Endometrial microvascular endothelial cells (primary cell): ENCODE measurements around the gene GRIN3A. TPM values are rescaled to one million over a fixed set of nuclear protein-coding genes. Genes with fewer than 3 reads are reported as not detected.

Source experiments
- in situ Hi-C: cut with HindIII; loops from 2 replicates; pipeline ENCODE4 v1.10.0; 2017; ENCODE audit warnings: low sequenced_read_pairs, low pct_unique_long_range_greater_than_20kb; ENCODE audit errors: inconsistent ontology term
- total RNA-seq: library from RNA; depleted of rRNA; stranded (reverse); fragments of >200 nt; gene quantifications from one replicate; pipeline ENCODE4 v1.2.3, GENCODE V29; 2015; ENCODE audit errors: inconsistent ontology term

The GRIN3A gene
- total RNA-seq, 1 donor from 2014 or later: not detected

- in situ Hi-C loops: no loop called here
Measured at GRCh38 chr9:101639785-101640665, 98.4 kb downstream of the GRIN3A start.

DNA sequence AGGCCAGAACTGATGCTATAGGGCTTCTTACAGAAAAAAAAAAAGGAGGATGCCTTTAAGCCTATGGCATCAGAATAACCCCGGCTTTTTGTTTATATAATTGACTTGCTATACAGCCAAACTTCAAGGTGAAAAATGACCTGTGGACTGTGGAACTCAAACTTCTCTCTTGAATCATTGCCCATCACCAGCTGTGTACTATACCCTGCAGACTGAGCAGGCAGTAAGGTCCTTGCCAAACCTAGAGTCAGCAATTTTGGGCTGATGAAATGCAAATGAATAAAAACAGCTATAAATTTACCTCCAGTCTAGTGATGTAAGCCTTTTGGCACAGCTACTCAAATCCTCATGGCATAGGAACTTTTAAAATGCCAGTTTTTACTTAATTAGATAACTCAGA is 99.1 kb downstream of the GRIN3A start:
- in situ Hi-C loops: no loop called here

- in situ Hi-C loops: no loop called here
Measured at GRCh38 chr9:101636247-101636646, 102.2 kb downstream of the GRIN3A start.

DNA sequence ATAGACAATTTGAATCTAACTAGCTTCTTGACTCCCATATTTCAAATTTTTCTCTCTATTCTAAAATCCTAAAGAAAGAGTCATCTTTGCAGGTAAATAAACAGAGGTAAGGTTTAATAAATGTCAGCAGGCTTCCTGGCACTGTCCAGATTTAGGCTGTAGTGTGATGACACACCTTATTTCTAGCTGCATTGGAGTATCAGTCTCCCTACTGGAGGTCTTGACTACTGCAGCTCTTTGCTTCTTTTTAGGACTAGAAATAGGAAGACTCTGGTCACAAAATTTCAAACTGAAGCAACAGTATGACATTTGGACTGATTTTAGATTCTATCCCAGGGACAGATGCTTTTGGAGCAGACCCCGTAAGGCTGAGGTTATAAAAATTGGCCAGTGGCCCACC is 103.0 kb downstream of the GRIN3A start:
- in situ Hi-C loops: no loop called here

DNA sequence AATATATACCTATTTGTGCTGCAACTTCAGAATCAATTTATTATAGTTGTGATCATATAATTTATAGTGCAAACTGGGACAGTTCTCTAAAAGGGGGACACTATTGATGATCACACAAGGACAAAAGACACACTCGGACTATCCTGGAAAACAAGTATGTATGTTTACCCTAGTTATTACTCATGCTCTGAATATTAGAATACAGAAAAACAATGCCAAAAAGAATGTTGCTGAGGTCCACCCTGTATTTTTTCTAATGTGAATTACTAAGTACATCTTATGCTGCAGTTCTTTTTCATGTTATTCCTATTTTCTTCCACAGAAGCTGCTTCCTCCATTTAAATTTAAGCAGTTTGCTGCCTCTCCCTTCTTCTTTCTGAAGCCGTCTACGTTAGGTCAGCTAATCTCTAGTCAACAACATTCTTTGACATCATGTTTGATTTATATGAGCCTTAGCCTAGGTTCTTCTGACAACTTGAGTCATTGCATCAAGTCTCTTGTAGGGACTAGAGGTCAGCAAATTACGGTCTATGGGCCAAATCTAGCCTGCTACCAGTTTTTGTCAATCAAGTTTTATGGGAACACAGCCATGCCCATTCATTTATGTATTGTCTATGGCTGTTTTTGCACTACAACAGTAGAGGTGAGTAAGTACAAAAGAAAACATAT is 103.6 kb downstream of the GRIN3A start:
- in situ Hi-C loops: no loop called here

DNA sequence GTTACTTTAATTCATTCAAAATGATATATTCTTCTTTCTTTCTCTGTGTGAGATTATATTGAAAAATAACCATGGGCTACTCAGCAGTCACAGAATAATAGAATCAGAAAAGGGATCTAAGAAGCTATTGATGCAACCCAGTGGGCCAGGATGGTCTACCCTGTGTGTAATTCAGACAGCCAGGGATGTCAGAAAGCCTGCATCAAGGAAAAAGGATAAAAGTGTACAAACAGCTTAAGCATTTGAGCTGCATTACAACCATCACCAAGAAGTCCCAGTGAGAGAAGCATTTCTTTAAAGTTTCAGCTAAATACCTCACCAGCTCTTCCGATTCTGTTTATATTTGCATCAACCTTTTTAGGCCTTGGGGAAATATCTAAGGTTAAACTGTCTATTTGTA is 105.8 kb downstream of the GRIN3A start:
- in situ Hi-C loops: no loop called here

DNA sequence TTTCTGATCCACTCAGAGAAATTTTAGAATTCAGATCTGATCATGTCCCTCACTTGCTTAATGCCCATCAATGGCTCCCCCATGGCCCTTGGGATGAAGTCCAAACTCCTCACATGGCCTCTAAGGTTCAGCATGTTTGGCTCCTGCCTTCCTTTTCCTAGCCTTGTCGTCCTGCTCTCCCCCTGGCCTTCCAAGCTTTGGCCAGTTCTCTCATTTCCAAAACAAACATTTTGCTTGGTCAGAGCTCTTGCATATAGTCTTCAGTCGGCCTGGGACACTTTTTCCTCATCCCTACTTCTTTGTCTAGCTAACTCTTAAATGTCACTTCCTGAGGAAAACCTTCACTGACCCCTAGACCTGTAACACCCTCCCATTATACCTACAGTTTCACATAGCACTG is 106.6 kb downstream of the GRIN3A start:
- in situ Hi-C loops: no loop called here

DNA sequence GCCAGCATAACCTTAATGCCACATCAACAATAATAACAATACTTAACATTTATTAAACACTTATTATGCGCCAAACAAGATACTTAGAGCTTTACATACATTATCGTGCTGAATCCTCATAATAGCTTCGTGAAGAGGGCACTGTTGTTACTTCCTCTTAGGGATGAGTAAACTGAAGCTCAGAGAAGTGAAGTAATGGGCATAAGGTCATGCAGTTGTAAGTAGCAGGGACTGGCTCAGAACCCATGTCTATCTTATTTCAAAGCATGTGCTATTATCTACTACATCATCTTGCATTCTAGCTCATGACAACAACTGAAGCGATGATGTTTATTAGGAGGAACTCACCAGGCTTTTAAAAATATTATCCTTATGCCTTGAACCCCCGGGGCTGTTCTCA is 108.8 kb downstream of the GRIN3A start:
- in situ Hi-C loops: no loop called here

- in situ Hi-C loops: no loop called here
Measured at GRCh38 chr9:101628173-101628572, 110.3 kb downstream of the GRIN3A start.

GRCh38 chr9:101626295-101626694 is 112.2 kb downstream of the GRIN3A start:
- in situ Hi-C loops: no loop called here

DNA sequence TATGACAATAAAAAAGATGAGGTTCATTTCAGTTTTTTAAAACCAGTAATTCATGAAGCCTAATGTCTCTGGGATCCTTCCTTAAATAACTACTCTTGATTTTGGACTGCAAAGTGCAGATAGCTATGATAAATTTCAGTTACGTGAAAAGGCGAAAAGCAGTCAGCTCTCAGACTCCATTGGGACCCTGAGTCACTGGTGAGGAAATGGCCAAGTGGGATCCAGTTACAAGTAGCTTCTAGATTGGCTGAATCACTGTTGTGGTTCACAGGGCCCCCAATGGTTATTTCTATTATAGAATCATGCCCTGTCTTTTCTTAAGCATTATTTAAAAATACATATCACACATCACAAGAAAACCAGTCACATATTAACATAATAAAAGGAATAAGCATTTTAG is 112.6 kb downstream of the GRIN3A start:
- in situ Hi-C loops: no loop called here

DNA sequence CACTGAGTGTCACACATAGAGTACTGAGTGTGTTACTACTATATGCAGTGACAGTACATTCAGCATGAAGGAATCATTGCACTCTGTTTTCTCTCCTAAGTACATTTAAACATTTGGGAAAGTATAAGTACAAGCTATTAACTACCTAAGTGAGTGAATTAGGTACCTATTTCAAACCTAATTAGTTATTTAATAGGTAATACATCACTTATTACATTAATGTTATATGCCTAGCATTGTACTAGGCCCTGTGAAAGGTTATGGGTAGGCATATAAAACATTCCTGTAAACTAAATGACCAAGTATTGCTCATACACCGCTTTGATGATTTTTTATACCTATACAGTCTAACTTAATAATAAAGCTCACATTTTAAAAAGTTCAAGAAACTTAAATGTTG is 118.0 kb downstream of the GRIN3A start:
- in situ Hi-C loops: no loop called here

- in situ Hi-C loops: no loop called here
Measured at GRCh38 chr9:101618698-101619097, 119.7 kb downstream of the GRIN3A start.

- in situ Hi-C loops: no loop called here
Measured at GRCh38 chr9:101605547-101605946, 132.9 kb downstream of the GRIN3A start.

- in situ Hi-C loops: no loop called here
Measured at GRCh38 chr9:101604296-101604695, 134.2 kb downstream of the GRIN3A start.

GRCh38 chr9:101601904-101602765 is 136.3 kb downstream of the GRIN3A start:
- in situ Hi-C loops: no loop called here

- in situ Hi-C loops: no loop called here
Measured at GRCh38 chr9:101594796-101595195, 143.7 kb downstream of the GRIN3A start, which contains the start of gene PPP3R2. TSS of gene PPP3R2 (minus strand) at chr9:101594969. CDS start at chr9:101594921, 48 bp downstream.

- in situ Hi-C loops: no loop called here
Measured at GRCh38 chr9:101593345-101593744, 145.1 kb downstream of the GRIN3A start.

GRCh38 chr9:101592788-101593187 is 145.7 kb downstream of the GRIN3A start:
- in situ Hi-C loops: no loop called here
